HepG2 (cell line): ENCODE data around the gene IL21R. TPM values are rescaled to one million over a fixed set of nuclear protein-coding genes. Genes with fewer than 3 reads are reported as not detected.

Experiments used
- ATAC-seq: fragments of 200-7000 bp; cut with Tn5 transposase; 3 replicates; pipeline ENCODE4 v1.9.1; 2020; ENCODE audit warnings: mild to moderate bottlenecking, moderate library complexity
- BruUV-seq: library from RNA; stranded (reverse); fragments of 400-500 nt; replicated peaks from 2 replicates; lab custom pipeline; 2021; lab: Mats Ljungman, UMichigan
- CTCF ChIA-PET: fragments of 300-600 bp; formaldehyde crosslinking; extraction: SDS; loops from one replicate; lab custom pipeline; 2021; ENCODE audit warnings: low total read pairs, inconsistent platforms, low intra/inter-chr PET ratio; lab: Yijun Ruan, JAX
- POLR2A ChIA-PET: fragments of 350-600 bp; sonication (Branson Sonifier 250); formaldehyde crosslinking; loops from one replicate; lab custom pipeline; 2020; ENCODE audit warnings: antibody characterized with exemption, inconsistent platforms; lab: Yijun Ruan, JAX
- DNase-seq: peaks from one replicate; pipeline ENCODE4 v3.0.0-alpha.2; 2015; ENCODE audit warnings: low spot score
- FAIRE-seq: peaks from 3 replicates; lab custom pipeline; 2011; peaks lifted over from hg19 to GRCh38; lab: Jason Lieb, UNC
- H2AFZ ChIP-seq: one replicate; pipeline ENCODE4 v1.6.1; 2011; ENCODE audit warnings: low read length, inconsistent platforms
- H3K27ac ChIP-seq: fragments of 300-600 bp; 3 replicates; pipeline ENCODE4 v1.8.0; 2011; ENCODE audit warnings: mixed run types, mild to moderate bottlenecking, mixed read lengths, low read length, inconsistent platforms; ENCODE audit not compliant: insufficient read depth; ENCODE audit errors: extremely low read length
- H3K27me3 ChIP-seq, 2 experiments: fragments of 200-600 bp in 1 of 2; 2 replicates in 1 of 2; 3 replicates in 1 of 2; pipeline versions ENCODE4 v1.6.0 to v1.8.0; 2011; ENCODE audit warnings: low read length in 2 of 2, mild to moderate bottlenecking in 2 of 2, moderate library complexity in 2 of 2, inconsistent platforms in 1 of 2; ENCODE audit not compliant: insufficient read depth in 2 of 2, control insufficient read depth in 1 of 2
- H3K36me3 ChIP-seq, 2 experiments: fragments of 200-600 bp in 1 of 2; replicated peaks in 1 of 2; 2 replicates in 1 of 2; 3 replicates in 1 of 2; pipeline versions ENCODE4 v1.5.1 to v1.8.0; 2011; ENCODE audit warnings: low read length in 2 of 2, inconsistent platforms in 1 of 2; ENCODE audit not compliant: insufficient read depth in 2 of 2, control insufficient read depth in 1 of 2
- H3K4me1 ChIP-seq: 2 replicates; pipeline ENCODE4 v1.5.1; 2012; ENCODE audit warnings: low read length, inconsistent platforms; ENCODE audit not compliant: insufficient read depth
- H3K4me2 ChIP-seq: 2 replicates; pipeline ENCODE4 v1.6.0; 2011; ENCODE audit warnings: low read depth, low read length, inconsistent platforms
- H3K4me3 ChIP-seq, 3 experiments: fragments of 200-600 bp in 1 of 3; sonication (generic), shearing (Covaris generic) in 1 of 3; replicated peaks in 1 of 3; 2 replicates each; pipeline ENCODE4 v1.5.1; 2011 to 2016; ENCODE audit warnings: low read length in 3 of 3, inconsistent platforms in 2 of 3, low read depth in 2 of 3, mild to moderate bottlenecking in 2 of 3, control low read depth in 1 of 3, mixed read lengths in 1 of 3; ENCODE audit not compliant: insufficient read depth in 1 of 3
- H3K79me2 ChIP-seq: one replicate; pipeline ENCODE4 v1.6.1; 2011; ENCODE audit warnings: low read length, inconsistent platforms; ENCODE audit not compliant: insufficient read depth
- H3K9ac ChIP-seq: 2 replicates; pipeline ENCODE4 v1.6.0; 2011; ENCODE audit warnings: mild to moderate bottlenecking, low read depth, low read length, inconsistent platforms; ENCODE audit not compliant: insufficient read depth
- H3K9me3 ChIP-seq: 2 replicates; pipeline ENCODE4 v1.5.1; 2012; ENCODE audit warnings: mild to moderate bottlenecking, low read length
- H4K20me1 ChIP-seq: 2 replicates; pipeline ENCODE4 v1.6.0; 2011; ENCODE audit warnings: inconsistent platforms, mild to moderate bottlenecking, low read length, moderate library complexity; ENCODE audit not compliant: insufficient read depth
- EHMT2 ChIP-seq: fragments of 200-600 bp; sonication (generic); IDR thresholded peaks from 2 replicates; pipeline ENCODE4 v1.7.0; 2017; ENCODE audit warnings: antibody characterized with exemption, low read depth, low read length, borderline replicate concordance
- POLR2A ChIP-seq, 2 experiments: IDR thresholded peaks; 2 replicates each; pipeline ENCODE4 v1.6.1; 2011; ENCODE audit warnings: low read depth in 2 of 2, low read length in 2 of 2, mild to moderate bottlenecking in 1 of 2, moderate library complexity in 1 of 2; ENCODE audit not compliant: insufficient read depth in 1 of 2
- ZNF101 ChIP-seq: sonication (generic); formaldehyde crosslinking; IDR thresholded peaks from 2 replicates; pipeline ENCODE4 v1.4.0; 2020; ENCODE audit warnings: mild to moderate bottlenecking, low read depth, missing genetic modification reagents, borderline replicate concordance
- WGBS: methylation state at CpG from one replicate; pipeline ENCODE4 v1.1.6; 2017; ENCODE audit warnings: low lambda C conversion rate; 5-methylcytosine and 5-hydroxymethylcytosine counted together
- in situ Hi-C: cut with HindIII; loops from 2 replicates; pipeline ENCODE4 v1.10.0; 2017; ENCODE audit warnings: low pct_unique_long_range_greater_than_20kb; ENCODE audit not compliant: extremely low pct_ligation_motif_present
- intact Hi-C: fragments of 100-400 bp; cut with micrococcal nuclease; formaldehyde crosslinking; loops from one replicate; pipeline ENCODE4 v1.10.0; 2022; ENCODE audit not compliant: unreplicated experiment
- polyA plus RNA-seq, 8 experiments: library from polyadenylated mRNA; depleted of rRNA in 3 of 8; stranded (reverse) in 7 of 8; unstranded in 1 of 8; fragments of >200 nt; fragmentation: Illumina TruSeq in 4 of 8; extraction: Trizol in 4 of 8; gene quantifications; 2 replicates each; pipeline versions ENCODE4 v1.2.1 to v1.2.3, GENCODE V29; 2011 to 2016; ENCODE audit warnings: low read depth in 4 of 8, missing spikeins in 1 of 8, mixed read lengths in 1 of 8; ENCODE audit not compliant: insufficient read depth in 1 of 8
- total RNA-seq, 5 experiments: library from RNA; depleted of rRNA; stranded (reverse); fragments of >200 nt; fragmentation: Illumina TruSeq; extraction: Trizol; gene quantifications; 2 replicates each; pipeline ENCODE4 v1.2.3, GENCODE V29; 2016; ENCODE audit warnings: low read depth in 1 of 5
- TF ChIP-seq, protein P1 (sequence below): sonication (generic); formaldehyde crosslinking; IDR thresholded peaks from 2 replicates; pipeline ENCODE4 v1.5.1; 2020; ENCODE audit warnings: mild to moderate bottlenecking, missing genetic modification reagents, moderate library complexity
- TF ChIP-seq, protein P2 (sequence below): sonication (generic); formaldehyde crosslinking; IDR thresholded peaks from 2 replicates; pipeline ENCODE4 v1.8.0; 2022; ENCODE audit warnings: missing genetic modification reagents, mild to moderate bottlenecking, borderline replicate concordance
- TF ChIP-seq, protein P3 (sequence below): sonication (generic); formaldehyde crosslinking; IDR thresholded peaks from 2 replicates; pipeline ENCODE4 v1.5.1; 2020; ENCODE audit warnings: missing genetic modification reagents, mild to moderate bottlenecking, borderline replicate concordance

IL21R gene
- total and polyA plus RNA-seq, 2 of the 13 experiments (the other 11 are each of a cell fraction or from before 2014, with no cell fraction given), result 0.49 to 0.64 TPM

DNA sequence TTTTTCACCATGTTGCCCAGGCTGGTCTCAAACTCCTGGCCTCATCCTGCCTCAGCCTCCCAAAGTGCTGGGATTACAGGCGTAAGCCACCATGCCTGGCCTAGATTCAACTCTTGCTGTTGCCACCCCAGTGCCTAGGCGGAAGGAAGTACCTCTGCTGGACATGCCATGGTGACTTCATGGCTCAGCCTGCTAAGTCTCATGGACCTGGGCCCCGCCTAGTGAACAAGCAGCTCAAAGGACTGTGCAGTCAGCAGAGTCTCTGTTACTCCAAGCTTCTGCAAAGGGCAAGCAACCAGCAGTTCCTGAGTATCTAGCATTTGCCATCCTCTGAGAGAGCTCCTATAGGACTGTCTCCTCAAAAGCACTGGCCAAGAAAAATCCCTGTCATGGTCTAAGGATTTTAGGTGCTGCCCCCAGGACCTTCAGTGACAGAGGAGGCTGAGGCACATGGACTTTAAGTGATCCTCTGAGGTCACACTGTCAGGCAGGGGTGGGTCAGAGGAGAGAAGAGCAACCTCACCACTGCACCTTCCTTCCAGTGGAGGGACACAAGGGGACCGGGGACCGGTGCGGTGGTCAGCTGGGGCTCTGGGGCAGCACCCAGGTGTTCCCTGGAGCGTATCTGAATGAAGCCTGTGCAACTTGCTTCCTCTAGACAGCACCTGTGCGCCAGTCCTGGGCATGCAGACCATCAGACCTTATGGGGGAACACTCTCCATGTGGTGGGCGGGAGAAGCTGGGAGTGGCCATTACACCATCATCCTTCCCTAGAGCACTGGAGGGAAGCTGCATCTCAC is 71.3 kb downstream of the IL21R start:
- H2AFZ ChIP-seq, result no peak overlapping the region
- H3K4me2 ChIP-seq, result no peak overlapping the region
- POLR2A ChIA-PET, result no interaction called here
- TF ChIP-seq ZNF101 (CRISPR knock-in tag) (no peak), POLR2A (IDR thresholded peaks at IDR 0.05; ENCODE audit: insufficient read depth in 1 of 2, low read depth in 2 of 2, low read length in 2 of 2) (peak in 1 of 2 experiments; percentile 22; a peak in 1 of 4 replicates), EHMT2 (no peak)
- TF ChIP-seq, protein P1, sequence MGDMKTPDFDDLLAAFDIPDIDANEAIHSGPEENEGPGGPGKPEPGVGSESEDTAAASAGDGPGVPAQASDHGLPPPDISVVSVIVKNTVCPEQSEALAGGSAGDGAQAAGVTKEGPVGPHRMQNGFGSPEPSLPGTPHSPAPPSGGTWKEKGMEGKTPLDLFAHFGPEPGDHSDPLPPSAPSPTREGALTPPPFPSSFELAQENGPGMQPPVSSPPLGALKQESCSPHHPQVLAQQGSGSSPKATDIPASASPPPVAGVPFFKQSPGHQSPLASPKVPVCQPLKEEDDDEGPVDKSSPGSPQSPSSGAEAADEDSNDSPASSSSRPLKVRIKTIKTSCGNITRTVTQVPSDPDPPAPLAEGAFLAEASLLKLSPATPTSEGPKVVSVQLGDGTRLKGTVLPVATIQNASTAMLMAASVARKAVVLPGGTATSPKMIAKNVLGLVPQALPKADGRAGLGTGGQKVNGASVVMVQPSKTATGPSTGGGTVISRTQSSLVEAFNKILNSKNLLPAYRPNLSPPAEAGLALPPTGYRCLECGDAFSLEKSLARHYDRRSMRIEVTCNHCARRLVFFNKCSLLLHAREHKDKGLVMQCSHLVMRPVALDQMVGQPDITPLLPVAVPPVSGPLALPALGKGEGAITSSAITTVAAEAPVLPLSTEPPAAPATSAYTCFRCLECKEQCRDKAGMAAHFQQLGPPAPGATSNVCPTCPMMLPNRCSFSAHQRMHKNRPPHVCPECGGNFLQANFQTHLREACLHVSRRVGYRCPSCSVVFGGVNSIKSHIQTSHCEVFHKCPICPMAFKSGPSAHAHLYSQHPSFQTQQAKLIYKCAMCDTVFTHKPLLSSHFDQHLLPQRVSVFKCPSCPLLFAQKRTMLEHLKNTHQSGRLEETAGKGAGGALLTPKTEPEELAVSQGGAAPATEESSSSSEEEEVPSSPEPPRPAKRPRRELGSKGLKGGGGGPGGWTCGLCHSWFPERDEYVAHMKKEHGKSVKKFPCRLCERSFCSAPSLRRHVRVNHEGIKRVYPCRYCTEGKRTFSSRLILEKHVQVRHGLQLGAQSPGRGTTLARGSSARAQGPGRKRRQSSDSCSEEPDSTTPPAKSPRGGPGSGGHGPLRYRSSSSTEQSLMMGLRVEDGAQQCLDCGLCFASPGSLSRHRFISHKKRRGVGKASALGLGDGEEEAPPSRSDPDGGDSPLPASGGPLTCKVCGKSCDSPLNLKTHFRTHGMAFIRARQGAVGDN (CRISPR knock-in tag), result 0 out of 2 replicates have a peak, but pooled peaks have one; percentile 10
- TF ChIP-seq, protein P2, sequence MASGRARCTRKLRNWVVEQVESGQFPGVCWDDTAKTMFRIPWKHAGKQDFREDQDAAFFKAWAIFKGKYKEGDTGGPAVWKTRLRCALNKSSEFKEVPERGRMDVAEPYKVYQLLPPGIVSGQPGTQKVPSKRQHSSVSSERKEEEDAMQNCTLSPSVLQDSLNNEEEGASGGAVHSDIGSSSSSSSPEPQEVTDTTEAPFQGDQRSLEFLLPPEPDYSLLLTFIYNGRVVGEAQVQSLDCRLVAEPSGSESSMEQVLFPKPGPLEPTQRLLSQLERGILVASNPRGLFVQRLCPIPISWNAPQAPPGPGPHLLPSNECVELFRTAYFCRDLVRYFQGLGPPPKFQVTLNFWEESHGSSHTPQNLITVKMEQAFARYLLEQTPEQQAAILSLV (CRISPR knock-in tag), result no peak
- TF ChIP-seq, protein P3, sequence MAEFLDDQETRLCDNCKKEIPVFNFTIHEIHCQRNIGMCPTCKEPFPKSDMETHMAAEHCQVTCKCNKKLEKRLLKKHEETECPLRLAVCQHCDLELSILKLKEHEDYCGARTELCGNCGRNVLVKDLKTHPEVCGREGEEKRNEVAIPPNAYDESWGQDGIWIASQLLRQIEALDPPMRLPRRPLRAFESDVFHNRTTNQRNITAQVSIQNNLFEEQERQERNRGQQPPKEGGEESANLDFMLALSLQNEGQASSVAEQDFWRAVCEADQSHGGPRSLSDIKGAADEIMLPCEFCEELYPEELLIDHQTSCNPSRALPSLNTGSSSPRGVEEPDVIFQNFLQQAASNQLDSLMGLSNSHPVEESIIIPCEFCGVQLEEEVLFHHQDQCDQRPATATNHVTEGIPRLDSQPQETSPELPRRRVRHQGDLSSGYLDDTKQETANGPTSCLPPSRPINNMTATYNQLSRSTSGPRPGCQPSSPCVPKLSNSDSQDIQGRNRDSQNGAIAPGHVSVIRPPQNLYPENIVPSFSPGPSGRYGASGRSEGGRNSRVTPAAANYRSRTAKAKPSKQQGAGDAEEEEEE, result no peak
- FAIRE-seq (no peak), DNase-seq (no peak), ATAC-seq (no peak)
- 98% methylated on average over 7 of the region's 9 CpGs for WGBS
- CTCF ChIA-PET, result no interaction called here
- peaks cover 32% of the 10 kb centered on the region for H3K4me1 ChIP-seq
- no peaks in the 10 kb centered on the region for H3K27me3 ChIP-seq
- H3K79me2 ChIP-seq, result no peaks in the 10 kb centered on the region
- intact Hi-C loops (no loop called here), in situ Hi-C loops (no loop called here)
- H3K27ac ChIP-seq, result no peak overlapping the region
- H4K20me1 ChIP-seq, result no peaks in the 10 kb centered on the region
- no peak overlapping the region for H3K9ac ChIP-seq
- no peaks in the 10 kb centered on the region for H3K9me3 ChIP-seq
- H3K4me3 ChIP-seq, result no peak overlapping the region
- peaks cover 62 to 92% of the 10 kb centered on the region in 2 experiments for H3K36me3 ChIP-seq
- BruUV-seq, result no TSS peak
